ENCODE data around the gene MICU1. TPM values are rescaled to one million over a fixed set of nuclear protein-coding genes. Genes with fewer than 3 reads are reported as not detected.

The MICU1 gene
- total RNA-seq, 1 experiment from 2014 or later = 39.4 TPM

DNA sequence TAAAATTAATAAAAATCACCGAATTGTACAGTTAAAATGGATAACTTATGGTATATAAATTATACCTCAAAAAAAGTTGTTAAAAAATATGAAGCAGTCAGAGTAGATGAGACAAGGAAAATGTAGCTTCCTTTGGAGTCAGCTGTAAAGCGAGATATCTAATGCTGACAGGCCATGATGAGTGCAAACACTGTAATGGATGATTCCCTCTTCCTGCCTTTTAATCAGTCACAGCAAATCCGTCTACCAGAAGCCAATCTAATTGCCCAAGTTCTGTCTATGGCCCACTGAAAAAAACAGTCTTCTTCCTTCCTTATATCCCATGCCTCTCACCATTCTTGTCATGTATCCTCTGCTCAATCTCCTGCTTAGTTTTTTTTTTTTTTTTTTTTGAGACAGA, 211.2 kb downstream of the MICU1 start:
- no peaks in the 10 kb centered on the region for H3K9me3 ChIP-seq (ENCODE audit: control insufficient read depth in 1 of 2, insufficient read depth in 1 of 2, low read depth in 1 of 2, low read length in 2 of 2)
- ATAC-seq (no peak), DNase-seq (ENCODE audit: low read depth, low spot score) (no peak)
- RAD21 ChIA-PET (ENCODE audit: low non-redundant PET in 1 of 2, low total read pairs in 2 of 2, uncharacterized antibody in 2 of 2, unreplicated experiment in 2 of 2) = no interaction called here
- H3K4me1 ChIP-seq (ENCODE audit: control insufficient read depth in 1 of 2, insufficient read depth in 2 of 2, low read length in 2 of 2) = no peaks in the 10 kb centered on the region
- H3K9ac ChIP-seq (ENCODE audit: low read length) = no peak overlapping the region
- H3K79me2 ChIP-seq (ENCODE audit: insufficient read depth, low read length) = no peaks in the 10 kb centered on the region
- no peak overlapping the region for H2AFZ ChIP-seq (ENCODE audit: low read depth, low read length, poor library complexity, severe bottlenecking)
- TF ChIP-seq CBX3 (IDR thresholded peaks at IDR 0.05; ENCODE audit: low read depth) = no peak
- no peak for TF ChIP-seq TCF7L2 (IDR thresholded peaks at IDR 0.05; ENCODE audit: borderline replicate concordance, extremely low read depth, insufficient read depth, insufficient read length)
- TF ChIP-seq, protein P1, sequence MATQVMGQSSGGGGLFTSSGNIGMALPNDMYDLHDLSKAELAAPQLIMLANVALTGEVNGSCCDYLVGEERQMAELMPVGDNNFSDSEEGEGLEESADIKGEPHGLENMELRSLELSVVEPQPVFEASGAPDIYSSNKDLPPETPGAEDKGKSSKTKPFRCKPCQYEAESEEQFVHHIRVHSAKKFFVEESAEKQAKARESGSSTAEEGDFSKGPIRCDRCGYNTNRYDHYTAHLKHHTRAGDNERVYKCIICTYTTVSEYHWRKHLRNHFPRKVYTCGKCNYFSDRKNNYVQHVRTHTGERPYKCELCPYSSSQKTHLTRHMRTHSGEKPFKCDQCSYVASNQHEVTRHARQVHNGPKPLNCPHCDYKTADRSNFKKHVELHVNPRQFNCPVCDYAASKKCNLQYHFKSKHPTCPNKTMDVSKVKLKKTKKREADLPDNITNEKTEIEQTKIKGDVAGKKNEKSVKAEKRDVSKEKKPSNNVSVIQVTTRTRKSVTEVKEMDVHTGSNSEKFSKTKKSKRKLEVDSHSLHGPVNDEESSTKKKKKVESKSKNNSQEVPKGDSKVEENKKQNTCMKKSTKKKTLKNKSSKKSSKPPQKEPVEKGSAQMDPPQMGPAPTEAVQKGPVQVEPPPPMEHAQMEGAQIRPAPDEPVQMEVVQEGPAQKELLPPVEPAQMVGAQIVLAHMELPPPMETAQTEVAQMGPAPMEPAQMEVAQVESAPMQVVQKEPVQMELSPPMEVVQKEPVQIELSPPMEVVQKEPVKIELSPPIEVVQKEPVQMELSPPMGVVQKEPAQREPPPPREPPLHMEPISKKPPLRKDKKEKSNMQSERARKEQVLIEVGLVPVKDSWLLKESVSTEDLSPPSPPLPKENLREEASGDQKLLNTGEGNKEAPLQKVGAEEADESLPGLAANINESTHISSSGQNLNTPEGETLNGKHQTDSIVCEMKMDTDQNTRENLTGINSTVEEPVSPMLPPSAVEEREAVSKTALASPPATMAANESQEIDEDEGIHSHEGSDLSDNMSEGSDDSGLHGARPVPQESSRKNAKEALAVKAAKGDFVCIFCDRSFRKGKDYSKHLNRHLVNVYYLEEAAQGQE (IDR thresholded peaks at IDR 0.05; ENCODE audit: low read depth) = no peak
- no peak for TF ChIP-seq SRF (IDR thresholded peaks at IDR 0.05; ENCODE audit: low read depth)
- TF ChIP-seq, protein P2, sequence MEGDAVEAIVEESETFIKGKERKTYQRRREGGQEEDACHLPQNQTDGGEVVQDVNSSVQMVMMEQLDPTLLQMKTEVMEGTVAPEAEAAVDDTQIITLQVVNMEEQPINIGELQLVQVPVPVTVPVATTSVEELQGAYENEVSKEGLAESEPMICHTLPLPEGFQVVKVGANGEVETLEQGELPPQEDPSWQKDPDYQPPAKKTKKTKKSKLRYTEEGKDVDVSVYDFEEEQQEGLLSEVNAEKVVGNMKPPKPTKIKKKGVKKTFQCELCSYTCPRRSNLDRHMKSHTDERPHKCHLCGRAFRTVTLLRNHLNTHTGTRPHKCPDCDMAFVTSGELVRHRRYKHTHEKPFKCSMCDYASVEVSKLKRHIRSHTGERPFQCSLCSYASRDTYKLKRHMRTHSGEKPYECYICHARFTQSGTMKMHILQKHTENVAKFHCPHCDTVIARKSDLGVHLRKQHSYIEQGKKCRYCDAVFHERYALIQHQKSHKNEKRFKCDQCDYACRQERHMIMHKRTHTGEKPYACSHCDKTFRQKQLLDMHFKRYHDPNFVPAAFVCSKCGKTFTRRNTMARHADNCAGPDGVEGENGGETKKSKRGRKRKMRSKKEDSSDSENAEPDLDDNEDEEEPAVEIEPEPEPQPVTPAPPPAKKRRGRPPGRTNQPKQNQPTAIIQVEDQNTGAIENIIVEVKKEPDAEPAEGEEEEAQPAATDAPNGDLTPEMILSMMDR (IDR thresholded peaks at IDR 0.05 in 2 of 3, conservative IDR thresholded peaks at IDR 0.05 in 1 of 3; ENCODE audit: borderline replicate concordance in 1 of 3, insufficient read depth in 1 of 3, low read depth in 2 of 3, low read length in 2 of 3) = no peak
- no peak for TF ChIP-seq ELF1 (IDR thresholded peaks at IDR 0.05; ENCODE audit: borderline replicate concordance, low read depth)
- TF ChIP-seq EGR1 (IDR thresholded peaks at IDR 0.05; ENCODE audit: low read depth) = no peak
- TF ChIP-seq RAD21 (IDR thresholded peaks at IDR 0.05; ENCODE audit: low read depth) = no peak
- TF ChIP-seq, protein P3, sequence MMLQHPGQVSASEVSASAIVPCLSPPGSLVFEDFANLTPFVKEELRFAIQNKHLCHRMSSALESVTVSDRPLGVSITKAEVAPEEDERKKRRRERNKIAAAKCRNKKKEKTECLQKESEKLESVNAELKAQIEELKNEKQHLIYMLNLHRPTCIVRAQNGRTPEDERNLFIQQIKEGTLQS (IDR thresholded peaks at IDR 0.05) = no peak
- TF ChIP-seq EZH2phosphoT487 (IDR thresholded peaks at IDR 0.05; ENCODE audit: borderline replicate concordance) = no peak
- TF ChIP-seq SIN3A (IDR thresholded peaks at IDR 0.05; ENCODE audit: low read depth) = no peak
- TF ChIP-seq ZNF274 (IDR thresholded peaks at IDR 0.05; ENCODE audit: low read depth, low read length) = no peak
- TF ChIP-seq EZH2 (IDR thresholded peaks at IDR 0.05) = no peak
- TF ChIP-seq YY1 (IDR thresholded peaks at IDR 0.05; ENCODE audit: extremely low read depth, insufficient replicate concordance, low read depth, low read length) = no peak
- no peak for TF ChIP-seq POLR2A (IDR thresholded peaks at IDR 0.05; ENCODE audit: borderline replicate concordance, extremely low read depth, insufficient read depth, insufficient read length)
- no peak for TF ChIP-seq SP1 (IDR thresholded peaks at IDR 0.05; ENCODE audit: low read depth)
- H4K20me1 ChIP-seq (ENCODE audit: insufficient read depth) = no peaks in the 10 kb centered on the region
- CTCF ChIA-PET = no interaction called here
- no peak overlapping the region for H3K4me2 ChIP-seq (ENCODE audit: low read length)
- no peak overlapping the region for H3K27ac ChIP-seq (ENCODE audit: low read depth, low read length)
- H3K4me3 ChIP-seq (replicated peaks in 1 of 2; ENCODE audit: low read depth in 1 of 2, low read length in 2 of 2) = no peak overlapping the region
- intact Hi-C loops (cut with micrococcal nuclease) = no loop called here
- no TSS peak for BruUV-seq (replicated peaks)
- POLR2A ChIA-PET = no interaction called here
- no peaks in the 10 kb centered on the region for H3K36me3 ChIP-seq (ENCODE audit: control insufficient read depth in 1 of 2, insufficient read depth in 2 of 2, low read length in 2 of 2)
- no peaks in the 10 kb centered on the region for H3K27me3 ChIP-seq (ENCODE audit: insufficient read depth, low read length)
- H3K9me2 ChIP-seq (ENCODE audit: insufficient read depth) = no peaks in the 10 kb centered on the region

Measured in HCT116 (cell line).